GM19324 (cell line): ENCODE measurements around the gene CKAP2.
A peak's percentile ranks its signal among the peaks of the same experiment; 100 is the strongest.
"Not testable (repeated sequence)": the region's sequence is repeated elsewhere in the genome, so short reads cannot be mapped to it uniquely, and the experiment has no call there.

Experiments used
- ATAC-seq: cut with Tn5 transposase; IDR thresholded peaks from one replicate; pipeline ENCODE4 v1.9.1; 2021; ENCODE audit warnings: mild to moderate bottlenecking, moderate library complexity; ENCODE audit not compliant: unreplicated experiment, low FRiP score

The CKAP2 gene, protein sequence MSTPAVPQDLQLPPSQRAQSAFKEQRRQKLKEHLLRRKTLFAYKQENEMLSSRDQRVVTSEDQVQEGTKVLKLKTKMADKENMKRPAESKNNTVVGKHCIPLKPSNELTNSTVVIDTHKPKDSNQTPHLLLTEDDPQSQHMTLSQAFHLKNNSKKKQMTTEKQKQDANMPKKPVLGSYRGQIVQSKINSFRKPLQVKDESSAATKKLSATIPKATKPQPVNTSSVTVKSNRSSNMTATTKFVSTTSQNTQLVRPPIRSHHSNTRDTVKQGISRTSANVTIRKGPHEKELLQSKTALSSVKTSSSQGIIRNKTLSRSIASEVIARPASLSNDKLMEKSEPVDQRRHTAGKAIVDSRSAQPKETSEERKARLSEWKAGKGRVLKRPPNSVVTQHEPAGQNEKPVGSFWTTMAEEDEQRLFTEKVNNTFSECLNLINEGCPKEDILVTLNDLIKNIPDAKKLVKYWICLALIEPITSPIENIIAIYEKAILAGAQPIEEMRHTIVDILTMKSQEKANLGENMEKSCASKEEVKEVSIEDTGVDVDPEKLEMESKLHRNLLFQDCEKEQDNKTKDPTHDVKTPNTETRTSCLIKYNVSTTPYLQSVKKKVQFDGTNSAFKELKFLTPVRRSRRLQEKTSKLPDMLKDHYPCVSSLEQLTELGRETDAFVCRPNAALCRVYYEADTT

GRCh38 chr13:52454820-52455676 is at the start of gene CKAP2:
TSS of gene CKAP2 (plus strand) at chr13:52455478. CDS start at chr13:52455557, 79 bp downstream.
- peak; percentile 80 for ATAC-seq

- peak; percentile 72 for ATAC-seq
Measured at GRCh38 chr13:52405767-52406494, 49.3 kb upstream of the CKAP2 start, which contains the start of gene THSD1. TSS of gene THSD1 (minus strand) at chr13:52406172. CDS start at chr13:52402600, 3,572 bp downstream.

DNA sequence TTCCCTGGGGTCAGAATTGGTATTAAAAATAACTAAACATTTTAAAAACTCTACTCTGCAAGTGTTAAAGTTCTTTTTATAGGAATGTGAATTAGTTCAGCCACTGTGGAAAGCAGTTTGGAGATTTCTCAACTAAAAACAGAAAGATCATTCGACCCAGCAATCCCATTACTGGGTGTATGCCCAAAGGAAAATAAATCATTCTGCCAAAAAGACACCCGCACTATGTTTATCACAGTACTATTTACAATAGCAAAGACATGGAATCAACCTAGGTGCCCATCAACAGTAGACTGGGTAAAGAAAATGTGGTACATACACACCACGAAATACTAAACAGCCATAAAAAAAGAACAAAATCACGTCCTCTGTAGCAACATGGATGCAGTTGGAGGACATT is 48.6 kb upstream of the CKAP2 start:
- ATAC-seq, result no peak

DNA sequence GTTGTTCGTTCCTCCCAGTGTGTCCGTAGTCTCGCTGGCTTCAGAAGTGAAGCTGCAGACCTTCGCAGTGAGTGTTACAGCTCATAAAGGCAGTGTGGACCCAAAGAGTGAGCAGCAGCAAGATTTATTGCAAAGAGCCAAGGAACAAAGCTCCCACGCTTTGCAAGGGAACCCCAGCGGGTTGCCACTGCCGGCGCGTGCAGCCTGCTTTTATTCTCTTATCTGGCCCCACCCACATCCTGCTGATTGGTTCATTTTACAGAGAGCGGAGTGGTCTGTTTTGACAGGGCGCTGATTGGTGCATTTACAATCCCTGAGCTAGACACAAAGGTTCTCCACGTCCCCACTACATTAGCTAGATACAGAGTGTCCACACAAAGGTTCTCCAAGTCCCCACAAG is 47.8 kb upstream of the CKAP2 start:
- ATAC-seq, result not testable (repeated sequence)

DNA sequence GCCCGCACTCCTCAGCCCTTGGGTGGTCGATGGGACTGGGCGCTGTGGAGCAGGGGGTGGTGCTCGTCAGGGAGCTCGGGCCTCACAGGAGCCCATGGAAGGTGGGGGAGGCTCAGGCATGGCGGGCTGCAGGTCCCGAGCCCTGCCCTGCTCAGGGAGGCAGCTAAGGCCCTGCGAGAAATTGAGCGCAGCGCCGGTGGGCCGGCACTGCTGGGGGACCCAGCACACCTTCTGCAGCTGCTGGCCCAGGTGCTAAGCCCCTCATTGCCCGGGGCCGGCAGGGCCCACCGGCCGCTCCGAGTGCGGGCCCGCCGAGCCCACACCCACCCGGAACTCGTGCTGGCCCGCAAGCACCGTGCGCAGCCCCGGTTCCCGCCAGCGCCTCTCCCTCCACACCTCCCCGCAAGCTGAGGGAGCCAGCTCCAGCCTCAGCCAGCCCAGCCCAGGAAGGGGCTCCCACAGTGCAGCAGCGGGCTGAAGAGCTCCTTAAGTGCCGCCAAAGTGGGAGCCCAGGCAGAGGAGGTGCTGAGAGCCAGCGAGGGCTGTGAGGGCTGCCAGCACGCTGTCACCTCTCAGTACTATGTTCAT is 47.1 kb upstream of the CKAP2 start:
- ATAC-seq, result not testable (repeated sequence)

DNA sequence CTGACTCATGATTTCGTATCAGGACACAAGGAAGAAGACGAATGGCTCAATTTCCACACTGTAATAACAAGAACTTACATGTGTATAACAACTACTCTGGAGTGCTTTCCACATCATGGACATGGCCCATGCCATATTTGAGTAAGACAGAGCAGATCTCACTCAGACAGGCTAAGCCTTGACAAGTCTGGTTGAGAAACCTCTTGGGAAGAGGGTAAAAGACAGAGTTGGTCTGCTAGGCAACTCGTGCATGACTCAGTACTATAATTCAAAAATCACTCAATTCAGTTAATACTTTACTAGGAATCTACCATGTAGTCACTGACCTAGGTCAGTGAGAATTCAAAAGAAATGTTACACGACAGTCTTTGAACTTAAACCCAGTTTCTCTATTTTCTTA is 43.6 kb upstream of the CKAP2 start:
- ATAC-seq, result peak; percentile 82

DNA sequence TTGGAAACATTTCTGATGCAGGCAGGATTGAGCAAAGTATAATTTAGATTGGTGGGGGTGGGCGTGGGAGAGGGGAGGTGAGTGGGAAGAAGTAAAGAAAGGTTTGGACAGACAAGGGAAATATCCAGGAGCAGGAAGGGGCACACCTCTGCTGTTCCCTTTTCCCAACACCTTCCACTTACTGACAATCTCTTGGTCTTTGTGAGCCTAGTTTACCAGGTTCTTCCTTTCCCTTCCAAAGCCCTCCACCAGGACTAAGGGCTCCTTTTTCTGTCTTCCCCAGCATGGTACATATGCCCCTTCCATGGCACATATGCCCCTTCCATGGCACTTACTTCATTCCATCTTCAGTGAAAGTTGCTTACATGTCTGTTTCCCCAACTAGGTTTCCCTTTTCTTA is 43.1 kb upstream of the CKAP2 start:
- no peak for ATAC-seq

- no peak for ATAC-seq
Measured at GRCh38 chr13:52414051-52414450, 41.2 kb upstream of the CKAP2 start.

GRCh38 chr13:52414963-52415362 is 40.3 kb upstream of the CKAP2 start:
- no peak for ATAC-seq

- no peak for ATAC-seq
Measured at GRCh38 chr13:52419080-52419479, 36.2 kb upstream of the CKAP2 start.

GRCh38 chr13:52421216-52421615 is 34.1 kb upstream of the CKAP2 start:
- ATAC-seq, result no peak

GRCh38 chr13:52428295-52428694 is 27.0 kb upstream of the CKAP2 start:
- no peak for ATAC-seq

- ATAC-seq, result no peak
Measured at GRCh38 chr13:52432456-52432855, 22.8 kb upstream of the CKAP2 start.

GRCh38 chr13:52446265-52446664 is 9.0 kb upstream of the CKAP2 start:
- ATAC-seq, result no peak

DNA sequence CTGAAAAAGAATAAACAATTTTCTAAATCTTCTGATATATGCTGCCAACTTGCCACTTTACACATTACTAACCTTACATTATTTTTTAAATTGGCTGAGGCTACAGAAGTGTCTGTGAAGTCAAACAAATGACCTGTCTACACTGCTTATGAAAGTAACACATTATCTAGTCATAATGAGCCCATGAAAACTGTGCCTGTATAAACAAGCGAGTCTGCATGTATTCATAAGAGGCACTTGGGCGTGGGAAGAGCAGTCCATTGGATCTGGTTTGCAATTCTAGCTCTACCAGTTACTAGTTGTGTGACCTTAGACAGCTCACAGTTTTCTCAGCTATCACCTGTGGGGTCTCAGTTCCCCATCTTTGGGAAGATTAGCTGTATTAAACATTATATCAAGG is 7.9 kb upstream of the CKAP2 start:
- ATAC-seq, result no peak

- ATAC-seq, result no peak
Measured at GRCh38 chr13:52447815-52448552, 7.3 kb upstream of the CKAP2 start.

GRCh38 chr13:52449331-52450011 is 5.8 kb upstream of the CKAP2 start:
- ATAC-seq, result no peak

DNA sequence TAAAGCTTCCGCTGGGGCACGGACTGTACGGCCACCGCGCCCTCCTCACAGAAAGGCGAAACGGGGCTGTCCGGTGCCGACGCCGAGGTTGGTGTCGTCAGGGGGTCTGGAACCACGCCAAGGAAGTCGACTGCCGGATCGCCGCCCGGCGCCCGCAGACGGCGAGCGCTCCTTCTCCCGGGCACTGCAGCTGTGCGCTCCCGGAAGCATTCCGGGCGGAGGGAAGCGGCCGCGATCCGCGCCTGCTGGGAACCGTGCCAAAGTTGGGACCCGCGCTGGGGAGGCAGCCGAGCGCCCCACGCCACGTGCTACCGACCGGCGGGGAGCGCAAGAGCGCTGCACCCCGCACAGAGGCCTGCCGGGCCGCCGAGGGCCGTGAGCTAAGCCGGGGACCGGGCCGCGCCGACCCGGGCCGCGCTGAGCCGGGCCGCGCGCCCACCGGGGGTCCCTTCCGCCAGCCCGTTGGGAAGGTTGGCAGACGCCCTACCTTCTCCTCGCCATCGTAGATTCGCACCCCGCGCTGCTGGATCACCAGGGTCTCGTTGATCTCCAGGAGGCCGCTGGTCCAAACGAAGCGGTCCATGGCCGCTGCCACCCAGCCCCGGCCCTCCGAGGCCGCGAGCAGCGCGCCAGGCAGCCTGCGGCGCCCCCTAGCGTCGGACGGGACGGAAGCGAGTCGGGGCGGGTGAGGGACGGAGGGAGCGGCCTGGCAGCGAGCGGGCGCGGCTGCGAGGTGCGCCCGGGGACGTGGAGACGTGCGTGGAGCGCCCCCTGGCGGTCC is 5.1 kb upstream of the CKAP2 start, which contains the start of gene VPS36:
TSS of gene VPS36 (minus strand) at position 623 of the 781 bp plus-strand sequence. CDS start at position 583, 40 bp downstream.
- peak; percentile 76 for ATAC-seq
